Kidney (tissue), 14 donors: ENCODE results near the gene NBAS. TPM values are rescaled to one million over a fixed set of nuclear protein-coding genes. Genes with fewer than 3 reads are reported as not detected.

Source experiments
- DNase-seq, 5 donors: peaks; one replicate each; pipeline ENCODE4 v3.0.0-alpha.2; 2013 to 2020
- FAIRE-seq: peaks from 2 replicates; lab custom pipeline; 2012; peaks lifted over from hg19 to GRCh38; lab: Jason Lieb, UNC
- H3K27ac ChIP-seq, 2 donors: one replicate each; pipeline ENCODE4 v1.7.0; 2013; ENCODE audit warnings: low read depth in 2 of 2, low read length in 2 of 2, inconsistent platforms in 1 of 2
- H3K27me3 ChIP-seq: one replicate; pipeline ENCODE4 v1.7.1; 2013; ENCODE audit warnings: low read length, inconsistent platforms; ENCODE audit not compliant: control insufficient read depth, insufficient read depth
- H3K36me3 ChIP-seq, 3 donors: one replicate each; pipeline versions ENCODE4 v1.7.0 to v1.7.1; 2013; ENCODE audit warnings: low read length in 3 of 3, control low read depth in 1 of 3, inconsistent platforms in 1 of 3; ENCODE audit not compliant: insufficient read depth in 3 of 3, control insufficient read depth in 2 of 3
- H3K4me1 ChIP-seq, 3 donors: one replicate each; pipeline versions ENCODE4 v1.7.0 to v1.7.1; 2013; ENCODE audit warnings: low read length in 3 of 3, inconsistent platforms in 1 of 3, low read depth in 1 of 3; ENCODE audit not compliant: control insufficient read depth in 2 of 3, insufficient read depth in 2 of 3
- H3K4me3 ChIP-seq, 3 donors: one replicate each; pipeline versions ENCODE4 v1.7.0 to v1.8.1; 2013; ENCODE audit warnings: low read length in 3 of 3, control low read depth in 1 of 3, inconsistent platforms in 1 of 3
- H3K9ac ChIP-seq, 3 donors: one replicate each; pipeline versions ENCODE4 v1.7.0 to v1.7.1; 2013; ENCODE audit warnings: low read length in 3 of 3, control low read depth in 1 of 3, inconsistent platforms in 1 of 3
- H3K9me3 ChIP-seq, 3 donors: one replicate each; pipeline versions ENCODE4 v1.7.0 to v1.7.1; 2013; ENCODE audit warnings: low read length in 3 of 3, control low read depth in 1 of 3, inconsistent platforms in 1 of 3; ENCODE audit not compliant: control insufficient read depth in 2 of 3, insufficient read depth in 1 of 3
- CTCF ChIP-seq: IDR thresholded peaks from 3 replicates; pipeline ENCODE4 v1.5.1; 2012; ENCODE audit warnings: mild to moderate bottlenecking, moderate library complexity, borderline replicate concordance; ENCODE audit not compliant: insufficient read depth; ENCODE audit errors: extremely low read depth
- intact Hi-C: fragments of 100-400 bp; cut with DNase I; formaldehyde crosslinking; loops from one replicate; pipeline ENCODE4 v1.11.1; 2022
- polyA plus RNA-seq: library from polyadenylated mRNA; stranded (reverse); fragments of 350-450 nt; fragmentation: Illumina TruSeq; extraction: RNeasy Lipid Tissue Mini Kit (QIAGEN cat#74804); gene quantifications from one replicate; pipeline ENCODE4 v1.2.3, GENCODE V29; 2014; ENCODE audit warnings: low read depth, low replicate concordance; ENCODE audit not compliant: insufficient read depth
- total RNA-seq: library from RNA; stranded (reverse); fragmentation: NEBNext Ultra II Directional; extraction: Animal tissue kit (Norgen Biotek cat#: 25700); gene quantifications from one replicate; pipeline ENCODE4 v1.2.1, GENCODE V29; 2021
- donor health status: control.
- donor health status: control.
- donor health status: control.
- donor health status: control.
- donor health status: control.
- donor health status: DM: yes; HTN: yes; CAD: no.
- donor health status: Normal renal cell carcinoma (clear cell type).

Gene NBAS
- total and polyA plus RNA-seq, 2 donors from 2014 or later = 40.8 to 44.2 TPM

GRCh38 chr2:15271276-15271675 lies 289.9 kb downstream of the NBAS start:
- FAIRE-seq (no peak), DNase-seq (peak in 3 of 5 donors; percentile 29 to 64 (median 58))
- no peak for TF ChIP-seq CTCF
- Histone ChIP-seq H3K4me3 (no peak overlapping the region), H3K9me3 (no peaks in the 10 kb centered on the region), H3K9ac (no peak overlapping the region), H3K36me3 (peaks cover 0 to 4% (median 2%) of the 10 kb centered on the region in 3 donors), H3K27me3 (no peaks in the 10 kb centered on the region), H3K4me1 (no peaks in the 10 kb centered on the region), H3K27ac (no peak overlapping the region)
- intact Hi-C loops = no loop called here

- Histone ChIP-seq H3K9ac (no peak overlapping the region), H3K9me3 (no peaks in the 10 kb centered on the region), H3K4me1 (no peaks in the 10 kb centered on the region), H3K27ac (no peak overlapping the region), H3K4me3 (no peak overlapping the region), H3K36me3 (peaks cover 0 to 2% (median 0%) of the 10 kb centered on the region in 3 donors), H3K27me3 (no peaks in the 10 kb centered on the region)
- FAIRE-seq (no peak), DNase-seq (peak in 2 of 5 donors; percentile 15 to 22)
- no peak for TF ChIP-seq CTCF
- intact Hi-C loops = no loop called here
Observed at GRCh38 chr2:15269043-15269442, 292.1 kb downstream of the NBAS start.

GRCh38 chr2:15265889-15266288 lies 295.2 kb downstream of the NBAS start:
- TF ChIP-seq CTCF = no peak
- DNase-seq (no peak), FAIRE-seq (no peak)
- H3K27me3 ChIP-seq = no peaks in the 10 kb centered on the region
- no peaks in the 10 kb centered on the region for H3K9me3 ChIP-seq
- peaks cover 0 to 2% (median 0%) of the 10 kb centered on the region in 3 donors for H3K36me3 ChIP-seq
- no peak overlapping the region for H3K9ac ChIP-seq
- no peak overlapping the region for H3K4me3 ChIP-seq
- H3K4me1 ChIP-seq = no peaks in the 10 kb centered on the region
- intact Hi-C loops = no loop called here
- no peak overlapping the region for H3K27ac ChIP-seq
